Activated CD4-positive, CD25-positive, alpha-beta regulatory T cell treated with anti-CD3 and anti-CD28 coated beads, Interleukin-2, amount 50 U/mL, for 16 hours (primary cell): ENCODE results near the gene OR4K15.
"Not testable (repeated sequence)": the region's sequence is repeated elsewhere in the genome, so short reads cannot be mapped to it uniquely, and the experiment has no call there.

Source experiments
- DNase-seq: peaks from one replicate; pipeline ENCODE4 v3.0.0-alpha.2; 2020; ENCODE audit warnings: low read depth, low spot score

The OR4K15 gene

GRCh38 chr14:19975291-19975690, at the start of gene OR4K15:
OR4K15 (plus strand) TSS chr14:19975591; CDS start chr14:19975591, 0 bp downstream.
- no peak for DNase-seq

- no peak for DNase-seq
These were observed 44.8 kb upstream of the OR4K15 start, which contains the start of gene OR4K1 for GRCh38 chr14:19930617-19931016. OR4K1 (plus strand) TSS chr14:19930917; CDS start chr14:19935667, 4,750 bp downstream.

- no peak for DNase-seq
These were observed 33.7 kb upstream of the OR4K15 start for GRCh38 chr14:19941668-19942067.

GRCh38 chr14:19947413-19948090, 27.8 kb upstream of the OR4K15 start:
- DNase-seq: no peak

- DNase-seq: no peak
These were observed 26.2 kb upstream of the OR4K15 start for GRCh38 chr14:19949218-19949617.

- not testable (repeated sequence) for DNase-seq
These were observed 5.7 kb upstream of the OR4K15 start for GRCh38 chr14:19969735-19970134.

GRCh38 chr14:19974844-19975243, 547 bp upstream of the OR4K15 start:
- no peak for DNase-seq

GRCh38 chr14:19993438-19993837, 18.0 kb downstream of the OR4K15 start:
- DNase-seq: no peak

- no peak for DNase-seq
These were observed 26.5 kb downstream of the OR4K15 start, which contains the start of gene OR4Q2 for GRCh38 chr14:20001863-20002262. OR4Q2 (plus strand) TSS chr14:20002163.

- DNase-seq: no peak
These were observed 26.9 kb downstream of the OR4K15 start for GRCh38 chr14:20002319-20002718.

GRCh38 chr14:20008156-20008555, 32.8 kb downstream of the OR4K15 start:
- no peak for DNase-seq

- no peak for DNase-seq
These were observed 44.0 kb downstream of the OR4K15 start, which contains the start of gene OR4K14 for GRCh38 chr14:20019257-20019865. OR4K14 (minus strand) TSS chr14:20019307; CDS start chr14:20015193, 4,114 bp downstream.
